GM19372 (cell line): ENCODE data around the gene ZNF765.
"Not testable (repeated sequence)": the region's sequence is repeated elsewhere in the genome, so short reads cannot be mapped to it uniquely, and the experiment has no call there.

Experiments
- ATAC-seq: cut with Tn5 transposase; IDR thresholded peaks from one replicate; pipeline ENCODE4 v1.9.1; 2021; ENCODE audit warnings: mild to moderate bottlenecking, low read depth, moderate library complexity; ENCODE audit not compliant: unreplicated experiment

Gene ZNF765

GRCh38 chr19:53475470-53475869 is 80.5 kb downstream of the ZNF765 start:
- ATAC-seq: not testable (repeated sequence)
